HUES48 (cell line): Measurements from ENCODE around the gene PRPF31.
A peak's percentile ranks its signal among the peaks of the same experiment; 100 is the strongest.

Experiments used
- H3K27ac ChIP-seq: one replicate; pipeline ENCODE4 v1.7.0; 2013; ENCODE audit warnings: low read depth, low read length, inconsistent platforms
- H3K27me3 ChIP-seq: 2 replicates; pipeline ENCODE4 v1.6.1; 2013; ENCODE audit warnings: mild to moderate bottlenecking, low read length; ENCODE audit not compliant: control insufficient read depth, insufficient read depth
- H3K36me3 ChIP-seq: 2 replicates; pipeline ENCODE4 v1.6.1; 2013; ENCODE audit warnings: low read length; ENCODE audit not compliant: control insufficient read depth, insufficient read depth
- H3K4me1 ChIP-seq: 2 replicates; pipeline ENCODE4 v1.6.1; 2013; ENCODE audit warnings: mild to moderate bottlenecking, low read length; ENCODE audit not compliant: control insufficient read depth, insufficient read depth
- H3K4me3 ChIP-seq: 2 replicates; pipeline ENCODE4 v1.5.1; 2013; ENCODE audit warnings: mild to moderate bottlenecking, low read depth, low read length
- H3K9ac ChIP-seq: 2 replicates; pipeline ENCODE4 v1.6.1; 2013; ENCODE audit warnings: mild to moderate bottlenecking, low read depth, low read length, moderate library complexity
- H3K9me3 ChIP-seq: 2 replicates; pipeline ENCODE4 v1.6.1; 2013; ENCODE audit warnings: low read length; ENCODE audit not compliant: control insufficient read depth, insufficient read depth

PRPF31 gene

GRCh38 chr19:54156953-54157352, 41.4 kb downstream of the PRPF31 start:
- H3K36me3 ChIP-seq: peaks cover 57% of the 10 kb centered on the region
- no peak overlapping the region for H3K27ac ChIP-seq
- no peak overlapping the region for H3K9ac ChIP-seq
- no peak overlapping the region for H3K4me3 ChIP-seq
- H3K4me1 ChIP-seq: 0 out of 2 replicates have a peak, but pooled peaks cover 9% of the 10 kb centered on the region
- no peaks in the 10 kb centered on the region for H3K27me3 ChIP-seq
- H3K9me3 ChIP-seq: no peaks in the 10 kb centered on the region

- Histone ChIP-seq H3K4me3 (peak overlapping the region; percentile 86), H3K27ac (peak overlapping the region; percentile 93), H3K9ac (peak overlapping the region; percentile 82), H3K27me3 (peaks cover 6% of the 10 kb centered on the region), H3K4me1 (peaks cover 14% of the 10 kb centered on the region; the same call in 1 of the 2 replicates), H3K36me3 (peaks cover 38% of the 10 kb centered on the region), H3K9me3 (no peaks in the 10 kb centered on the region)
Observed at GRCh38 chr19:54158812-54159351, 43.3 kb downstream of the PRPF31 start.

DNA sequence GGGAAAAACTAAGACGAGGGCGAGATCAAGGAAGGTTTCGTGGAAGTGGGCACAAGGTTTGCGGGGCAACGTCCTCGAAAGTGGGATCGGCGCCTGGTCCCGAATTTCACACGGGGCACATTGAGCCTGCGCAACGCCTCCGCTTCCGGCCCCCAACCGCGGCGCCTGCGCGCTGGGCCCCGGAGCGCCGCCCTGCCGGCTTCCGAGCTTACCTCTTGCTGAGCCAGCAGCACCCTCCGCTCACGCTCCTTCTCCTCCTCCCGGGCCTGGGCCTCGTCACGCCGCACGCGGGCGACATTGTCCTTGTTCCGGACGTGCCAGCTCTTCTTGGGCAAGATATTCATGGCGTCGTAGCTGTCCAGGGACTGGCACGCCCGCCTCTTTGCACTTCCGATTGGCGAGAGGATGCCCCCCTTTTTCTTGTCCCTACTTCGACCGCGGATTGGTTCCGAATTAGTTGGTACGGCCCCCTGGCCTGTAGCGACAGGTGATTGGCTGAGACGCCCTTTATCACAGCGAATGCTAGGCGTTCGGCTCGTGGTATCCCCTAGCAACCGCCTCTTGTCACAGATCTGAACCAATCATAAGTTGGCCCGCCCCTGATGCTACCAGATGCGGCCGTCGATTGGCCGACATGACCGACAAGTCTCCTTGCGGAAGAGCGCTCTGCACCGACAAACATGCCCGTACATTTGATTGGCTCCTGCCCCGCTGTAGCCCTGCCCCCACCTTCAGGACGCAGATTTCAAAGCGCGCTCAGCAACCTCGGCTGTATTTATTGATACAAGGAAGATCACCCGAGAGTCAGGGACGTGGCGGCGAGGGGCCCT, 44.0 kb downstream of the PRPF31 start, which contains the start of gene LENG1:
TSS of gene LENG1 (minus strand) at position 370 of the 830 bp plus-strand sequence. CDS start at position 344, 26 bp downstream.
- peaks cover 14% of the 10 kb centered on the region; the same call in 1 of the 2 replicates for H3K4me1 ChIP-seq
- H3K9ac ChIP-seq: peak within 1 kb of the TSS; percentile 82
- H3K27me3 ChIP-seq: peaks cover 6% of the 10 kb centered on the region
- H3K9me3 ChIP-seq: no peaks in the 10 kb centered on the region
- peaks cover 31% of the 10 kb centered on the region for H3K36me3 ChIP-seq
- H3K4me3 ChIP-seq: peak within 1 kb of the TSS; percentile 86
- H3K27ac ChIP-seq: peak within 1 kb of the TSS; percentile 93

DNA sequence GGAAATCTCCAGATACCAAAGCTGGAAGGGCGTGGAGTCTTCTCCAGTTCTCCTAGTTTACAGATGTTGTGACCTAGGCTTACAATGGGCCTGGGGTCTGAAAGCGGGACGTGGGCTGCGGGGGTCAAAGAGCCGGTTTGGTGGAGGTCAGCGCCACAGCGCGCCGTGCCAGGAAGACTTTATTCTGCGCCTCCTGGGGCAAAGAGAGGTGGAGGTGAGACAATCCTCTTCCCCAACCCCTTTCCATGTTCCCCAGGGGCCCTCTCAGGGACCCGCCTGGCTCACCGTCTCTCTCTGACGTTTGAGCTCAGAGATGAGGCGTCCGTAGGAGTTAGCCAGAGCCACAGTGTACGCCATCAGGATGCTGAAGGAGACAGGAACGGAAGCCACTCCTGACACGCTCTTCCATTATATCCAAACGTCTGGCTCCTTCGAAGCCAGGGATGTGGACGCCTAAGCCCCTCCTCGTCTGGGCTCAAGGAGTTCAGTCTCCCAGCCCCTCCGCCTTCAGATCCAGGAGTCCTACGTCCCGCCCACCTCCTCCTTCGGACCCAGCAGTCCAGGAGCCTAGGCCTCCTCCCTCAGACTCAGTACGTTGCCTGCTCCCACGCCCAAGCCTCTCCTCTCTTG, 44.7 kb downstream of the PRPF31 start:
- peaks cover 6% of the 10 kb centered on the region for H3K27me3 ChIP-seq
- H3K4me3 ChIP-seq: peak overlapping the region; percentile 82

GRCh38 chr19:54160854-54161253, 45.3 kb downstream of the PRPF31 start:
- Histone ChIP-seq H3K36me3 (peaks cover 19% of the 10 kb centered on the region), H3K27ac (no peak overlapping the region), H3K9ac (peak overlapping the region; percentile 58; the same call in 1 of the 2 replicates), H3K9me3 (no peaks in the 10 kb centered on the region), H3K4me1 (peaks cover 14% of the 10 kb centered on the region; the same call in 1 of the 2 replicates), H3K4me3 (peak overlapping the region; percentile 82), H3K27me3 (peaks cover 6% of the 10 kb centered on the region)

More for the DNA sequence above, 44.7 kb downstream of the PRPF31 start:
- Histone ChIP-seq H3K27ac (peak overlapping the region; percentile 80), H3K9me3 (no peaks in the 10 kb centered on the region), H3K9ac (peak overlapping the region; percentile 58), H3K4me1 (peaks cover 14% of the 10 kb centered on the region; the same call in 1 of the 2 replicates), H3K36me3 (peaks cover 24% of the 10 kb centered on the region)

- H3K27me3 ChIP-seq: peaks cover 6% of the 10 kb centered on the region
- H3K9ac ChIP-seq: no peak overlapping the region
- H3K27ac ChIP-seq: no peak overlapping the region
- H3K36me3 ChIP-seq: peaks cover 5% of the 10 kb centered on the region
- H3K4me3 ChIP-seq: peak overlapping the region; percentile 74
- H3K4me1 ChIP-seq: peaks cover 14% of the 10 kb centered on the region; the same call in 1 of the 2 replicates
- no peaks in the 10 kb centered on the region for H3K9me3 ChIP-seq
Observed at GRCh38 chr19:54162241-54162805, 46.8 kb downstream of the PRPF31 start.

DNA sequence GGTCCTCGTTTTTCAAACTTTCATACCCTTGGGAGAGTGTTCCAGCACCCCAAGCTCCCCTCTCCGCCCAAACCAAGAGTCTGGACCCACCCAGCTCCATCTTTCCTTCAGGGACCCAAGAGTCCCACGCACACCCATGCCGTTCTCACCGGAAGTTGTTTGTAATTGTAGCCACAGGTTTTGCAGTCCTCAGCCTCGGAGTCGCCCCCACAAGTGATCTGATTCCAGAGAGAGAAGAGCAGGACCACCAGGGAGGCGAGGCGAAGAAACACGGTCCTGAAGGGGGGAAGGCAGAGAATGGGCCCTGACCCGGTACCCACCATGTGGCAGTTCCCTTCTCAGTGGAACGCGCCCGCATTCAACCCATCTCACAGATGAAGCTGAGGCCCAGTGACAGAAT, 47.3 kb downstream of the PRPF31 start:
- Histone ChIP-seq H3K9me3 (no peaks in the 10 kb centered on the region), H3K4me3 (peak overlapping the region; percentile 74), H3K4me1 (peaks cover 14% of the 10 kb centered on the region; the same call in 1 of the 2 replicates), H3K36me3 (peaks cover 3% of the 10 kb centered on the region; the same call in 1 of the 2 replicates), H3K27me3 (peaks cover 6% of the 10 kb centered on the region), H3K27ac (no peak overlapping the region), H3K9ac (no peak overlapping the region)

GRCh38 chr19:54164369-54165068, 49.0 kb downstream of the PRPF31 start:
- Histone ChIP-seq H3K4me3 (peak overlapping the region; percentile 62), H3K9ac (no peak overlapping the region), H3K4me1 (peaks cover 14% of the 10 kb centered on the region), H3K27me3 (peaks cover 6% of the 10 kb centered on the region), H3K9me3 (no peaks in the 10 kb centered on the region), H3K36me3 (no peaks in the 10 kb centered on the region), H3K27ac (no peak overlapping the region)

- H3K9ac ChIP-seq: no peak overlapping the region
- no peak overlapping the region for H3K27ac ChIP-seq
- no peaks in the 10 kb centered on the region for H3K36me3 ChIP-seq
- H3K27me3 ChIP-seq: peaks cover 6% of the 10 kb centered on the region
- H3K4me3 ChIP-seq: no peak overlapping the region
- H3K9me3 ChIP-seq: no peaks in the 10 kb centered on the region
- peaks cover 14% of the 10 kb centered on the region for H3K4me1 ChIP-seq
Observed at GRCh38 chr19:54165222-54165621, 49.7 kb downstream of the PRPF31 start.

DNA sequence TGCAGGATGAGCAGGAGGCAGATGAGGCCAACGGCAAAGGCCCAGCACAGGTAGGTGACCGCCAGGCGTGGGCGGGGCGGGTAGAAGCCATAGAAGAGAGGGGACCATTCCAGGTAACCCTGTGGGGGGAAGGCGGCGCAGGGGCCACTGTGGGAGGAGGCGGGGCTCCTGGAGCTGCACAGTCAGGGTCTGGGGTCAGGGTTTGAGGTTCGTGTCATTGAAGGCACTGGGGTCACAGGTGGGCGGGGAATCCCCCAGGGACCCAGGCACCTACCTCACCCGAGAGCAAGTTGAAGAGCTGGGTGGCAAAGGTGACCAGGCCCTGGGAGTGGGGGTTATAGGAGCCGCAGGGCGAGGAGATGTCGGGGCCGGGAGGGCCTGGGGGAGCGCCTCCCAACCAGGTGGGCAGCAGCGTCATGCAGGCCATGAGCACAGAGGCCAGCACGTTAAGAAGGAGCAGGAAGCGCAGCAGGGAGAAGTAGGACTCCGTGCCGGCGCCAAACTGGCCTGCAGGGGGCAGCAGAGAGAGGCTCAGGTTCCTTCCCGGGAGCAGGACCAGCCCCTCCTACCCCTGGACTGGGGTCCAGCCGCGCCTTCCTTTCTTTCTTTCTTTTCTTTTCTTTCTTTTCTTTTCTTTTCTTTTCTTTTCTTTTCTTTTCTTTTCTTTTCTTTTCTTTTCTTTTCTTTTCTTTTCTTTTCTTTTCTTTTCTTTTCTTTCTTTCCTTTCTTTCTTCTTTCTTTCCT, 52.8 kb downstream of the PRPF31 start:
- no peaks in the 10 kb centered on the region for H3K9me3 ChIP-seq
- peaks cover 4% of the 10 kb centered on the region for H3K27me3 ChIP-seq
- no peak overlapping the region for H3K4me3 ChIP-seq
- no peak overlapping the region for H3K27ac ChIP-seq
- H3K36me3 ChIP-seq: no peaks in the 10 kb centered on the region
- H3K4me1 ChIP-seq: peaks cover 6% of the 10 kb centered on the region
- no peak overlapping the region for H3K9ac ChIP-seq
